Femur (tissue), 1 donor: ENCODE measurements around the gene DELE1.
A peak's percentile ranks its signal among the peaks of the same experiment; 100 is the strongest.

ENCODE experiments used
- DNase-seq: peaks from one replicate; pipeline ENCODE4 v3.0.0-alpha.2; 2017

Gene DELE1

DNA sequence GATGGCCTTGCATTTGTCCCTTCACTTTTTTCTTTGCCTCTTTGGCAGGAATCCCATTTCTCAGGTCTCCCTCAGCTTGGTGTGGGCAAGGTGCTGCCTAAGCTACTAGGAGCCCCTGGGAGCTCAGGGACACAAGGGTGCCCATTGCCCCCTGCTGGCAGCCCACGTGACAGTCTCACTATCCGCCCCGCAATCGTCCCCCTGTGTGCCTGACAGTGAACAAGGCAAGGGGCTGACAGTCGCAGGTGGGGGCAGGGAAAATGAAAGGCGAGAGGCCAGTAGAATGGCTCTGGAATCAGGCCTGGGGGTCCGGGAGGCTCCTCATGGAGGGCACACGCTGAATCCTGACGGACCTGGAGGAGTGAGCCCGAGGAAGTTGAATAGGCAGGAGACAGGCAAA, 36.3 kb downstream of the DELE1 start:
- DNase-seq = no peak

DNA sequence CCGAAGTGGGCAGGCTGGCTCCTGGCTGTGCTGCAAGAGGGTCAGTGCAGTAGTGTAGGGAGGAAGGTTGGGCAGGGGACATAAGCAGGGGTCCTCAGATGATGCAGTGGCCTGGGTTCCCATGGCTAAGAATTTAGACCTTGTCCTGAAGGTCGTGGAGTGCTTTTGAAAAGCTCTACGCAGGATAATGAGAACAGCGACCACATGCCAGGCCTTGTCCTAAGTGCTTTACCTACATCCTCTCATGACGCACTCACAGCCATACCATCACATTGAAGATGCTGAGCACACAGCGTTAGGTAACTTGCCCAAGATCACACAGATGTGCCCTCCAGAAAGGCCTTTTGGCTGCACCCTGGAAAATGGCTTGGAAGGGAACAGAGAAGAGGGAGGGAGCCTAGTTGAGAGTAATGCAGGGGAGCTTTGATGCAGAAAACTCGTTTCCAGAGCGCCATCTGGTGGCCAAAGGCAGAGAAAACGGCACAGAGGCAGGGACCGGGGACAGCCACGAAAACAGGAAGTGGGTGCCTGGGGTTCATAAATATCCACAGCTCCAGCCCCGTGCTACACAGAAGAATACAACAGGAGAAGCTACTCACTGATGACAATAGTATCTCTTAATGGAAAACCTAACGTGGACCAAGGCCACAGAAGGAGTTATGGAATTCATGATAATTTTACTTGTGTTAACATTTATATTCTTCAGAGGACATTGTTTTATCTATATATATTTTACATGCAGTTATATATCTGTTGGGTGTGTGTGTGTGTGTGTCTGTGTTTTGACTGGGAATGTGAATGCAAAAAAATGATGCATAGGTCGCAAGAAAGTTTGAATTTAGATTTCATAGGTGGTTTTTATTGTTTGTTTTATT, 37.0 kb downstream of the DELE1 start:
- DNase-seq = peak; percentile 94

GRCh38 chr5:141961466-141961865, 37.8 kb downstream of the DELE1 start:
- DNase-seq = no peak

DNA sequence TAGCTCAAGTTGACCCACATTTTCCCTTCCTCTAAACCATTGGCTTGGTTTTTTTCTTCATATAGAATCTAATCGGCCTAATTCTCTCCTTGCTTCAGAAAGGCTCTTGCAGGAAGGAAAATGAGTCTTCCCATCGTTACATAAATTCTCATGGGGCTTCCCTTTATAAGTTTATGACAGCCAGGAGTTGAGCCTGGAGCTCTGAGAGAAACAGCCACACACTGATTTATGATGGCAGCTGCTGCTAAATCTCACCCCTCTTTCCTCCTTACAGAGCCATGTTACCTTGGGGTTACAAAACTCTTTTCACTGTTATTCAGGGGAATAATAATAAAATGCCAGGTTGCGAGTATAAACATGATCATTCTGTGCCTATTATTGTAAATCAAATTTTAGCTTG, 40.0 kb downstream of the DELE1 start:
- no peak for DNase-seq

DNA sequence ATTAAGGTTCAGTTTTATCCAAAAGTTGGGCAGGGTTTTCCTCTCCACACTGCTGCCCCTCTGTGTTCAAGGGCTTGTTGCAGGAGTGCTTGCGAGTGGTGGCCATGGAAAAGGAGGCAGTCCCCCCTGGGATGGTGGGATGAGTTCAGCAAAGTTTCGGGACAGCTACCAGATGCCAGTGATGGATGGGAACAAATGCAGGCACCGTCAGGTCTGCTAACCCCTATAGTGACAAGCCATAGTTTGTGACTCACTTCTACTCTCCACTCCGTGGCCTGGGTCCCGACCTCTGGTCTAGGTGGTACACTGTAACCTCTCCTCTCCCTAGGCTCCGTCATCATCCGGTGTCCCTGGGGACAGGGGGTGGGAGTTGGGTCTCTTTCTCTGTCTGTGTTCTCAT, 41.4 kb downstream of the DELE1 start:
- DNase-seq = peak; percentile 52

DNA sequence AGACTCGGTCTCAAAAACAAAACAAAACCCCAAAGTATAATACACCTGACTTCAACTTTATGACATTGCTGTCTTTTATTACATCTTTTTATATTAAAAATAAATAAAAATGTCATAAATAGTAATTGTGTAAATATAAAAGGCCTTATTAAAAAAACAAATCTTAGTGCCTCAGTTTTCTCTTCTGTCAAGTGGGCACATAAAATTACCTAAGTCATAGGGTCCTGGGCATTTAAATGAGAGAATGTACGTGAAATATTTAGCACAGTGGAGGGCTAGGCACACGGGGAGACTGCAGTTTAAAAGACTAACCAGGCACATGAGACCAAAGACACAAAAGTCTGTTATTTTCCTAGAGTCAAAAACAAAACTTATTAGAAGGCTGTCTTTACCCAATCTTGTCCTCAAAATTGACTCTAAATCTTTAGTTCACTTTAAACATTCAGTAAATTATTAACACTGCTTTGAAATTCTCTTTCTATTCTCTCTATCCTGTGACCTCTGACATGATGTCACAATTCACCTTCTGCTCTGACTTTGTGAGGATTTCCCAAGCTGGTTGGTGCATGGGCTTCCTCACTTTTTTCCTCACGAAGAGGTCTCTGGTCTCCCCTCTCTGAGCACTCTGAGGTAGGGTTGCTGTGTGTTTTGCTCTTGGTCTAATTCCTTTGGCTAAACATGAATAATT, 42.7 kb downstream of the DELE1 start:
- no peak for DNase-seq

DNA sequence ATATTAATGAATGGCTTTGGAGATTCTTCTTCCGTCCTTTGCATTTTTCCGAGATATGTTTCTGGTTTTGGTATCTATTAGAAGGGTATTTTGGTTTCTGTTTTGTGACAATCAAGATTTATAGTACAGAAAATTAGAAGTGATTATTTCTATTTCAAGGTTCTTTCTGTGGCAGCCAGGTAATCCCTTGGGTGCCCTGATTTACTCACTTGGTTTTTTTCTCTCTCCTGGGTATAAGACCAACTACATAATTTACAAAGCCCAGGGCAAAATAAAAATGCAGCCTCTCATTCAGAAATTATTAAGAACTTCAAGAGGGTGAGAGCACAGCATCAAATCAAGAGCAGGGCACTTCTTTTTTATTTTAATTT, 43.3 kb downstream of the DELE1 start:
- no peak for DNase-seq

DNA sequence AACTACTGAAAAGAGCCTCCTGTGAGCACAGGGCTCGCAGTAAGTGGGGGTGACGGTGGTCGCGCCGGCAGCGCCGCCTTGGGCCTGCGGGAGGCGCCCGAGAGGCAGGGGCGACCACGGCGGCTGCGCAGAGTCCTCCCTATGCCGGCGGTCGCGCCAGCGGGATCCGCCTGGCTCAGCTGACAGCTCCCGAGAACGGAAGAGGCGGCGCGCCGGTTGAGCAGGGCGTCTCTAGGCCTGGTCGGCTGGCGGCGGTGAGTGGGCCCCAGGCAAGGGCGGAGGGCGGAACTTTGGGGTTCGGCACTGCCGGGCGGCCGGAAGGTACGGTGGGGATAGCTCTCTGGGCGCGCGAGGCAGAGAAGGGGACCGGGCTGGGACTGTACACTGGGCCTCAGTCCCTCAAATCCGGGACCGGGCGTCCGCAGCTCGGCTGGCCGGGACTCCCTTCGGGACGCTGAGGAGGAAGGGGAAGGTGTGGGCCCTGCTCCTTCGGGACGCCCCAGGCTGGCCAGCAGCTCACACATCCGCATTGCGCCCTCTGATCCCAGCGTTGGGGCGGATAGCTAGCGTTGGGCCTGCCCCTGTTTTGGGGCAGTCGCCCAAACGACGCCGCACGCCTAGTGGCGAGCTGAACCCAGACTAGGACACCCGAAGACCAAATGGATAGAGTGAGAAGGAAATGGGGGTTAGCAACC, 45.4 kb downstream of the DELE1 start, which contains the start of gene RNF14:
TSS of gene RNF14 (plus strand) at position 192 of the 695 bp plus-strand sequence. CDS start 4,484 bp downstream, outside the sequence.
- peak; percentile 97 for DNase-seq

- no peak for DNase-seq
Measured at GRCh38 chr5:141969783-141970771, 46.4 kb downstream of the DELE1 start.

- DNase-seq = no peak
Measured at GRCh38 chr5:141973871-141974595, 50.4 kb downstream of the DELE1 start.

- no peak for DNase-seq
Measured at GRCh38 chr5:141976176-141976575, 52.5 kb downstream of the DELE1 start.

DNA sequence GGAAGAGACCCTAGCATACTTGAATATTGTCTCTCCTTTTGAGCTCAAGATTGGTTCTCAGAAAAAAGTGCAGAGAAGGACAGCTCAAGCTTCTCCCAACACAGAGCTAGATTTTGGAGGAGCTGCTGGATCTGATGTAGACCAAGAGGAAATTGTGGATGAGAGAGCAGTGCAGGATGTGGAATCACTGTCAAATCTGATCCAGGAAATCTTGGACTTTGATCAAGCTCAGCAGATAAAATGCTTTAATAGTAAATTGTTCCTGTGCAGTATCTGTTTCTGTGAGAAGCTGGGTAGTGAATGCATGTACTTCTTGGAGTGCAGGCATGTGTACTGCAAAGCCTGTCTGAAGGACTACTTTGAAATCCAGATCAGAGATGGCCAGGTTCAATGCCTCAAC, 54.7 kb downstream of the DELE1 start:
- DNase-seq = no peak

DNA sequence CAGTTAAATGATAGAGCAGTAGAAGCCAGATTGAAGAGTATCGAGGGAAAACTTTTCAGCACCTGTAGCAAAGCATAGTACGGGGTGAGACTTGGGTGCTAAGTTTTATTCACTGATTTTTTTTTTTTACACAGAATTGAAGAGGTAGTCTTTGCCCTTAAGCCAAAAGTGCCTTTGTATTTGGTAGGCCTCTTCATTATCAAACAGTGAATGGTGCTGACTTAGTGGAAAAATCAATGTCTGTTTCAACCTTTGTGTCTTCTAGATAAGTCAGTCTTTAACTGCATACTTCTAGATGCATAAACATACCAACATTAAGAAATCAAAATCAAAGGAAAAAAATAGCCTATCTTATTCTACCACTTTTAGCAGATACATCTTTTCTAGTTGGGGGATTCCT, 59.0 kb downstream of the DELE1 start:
- DNase-seq = no peak

- no peak for DNase-seq
Measured at GRCh38 chr5:141986072-141986471, 62.4 kb downstream of the DELE1 start.

- no peak for DNase-seq
Measured at GRCh38 chr5:141989720-141990119, 66.0 kb downstream of the DELE1 start.
